ENCODE measurements around the gene SLTM.
A peak's percentile ranks its signal among the peaks of the same experiment; 100 is the strongest.
"Not testable (repeated sequence)": the region's sequence is repeated elsewhere in the genome, so short reads cannot be mapped to it uniquely, and the experiment has no call there.

The SLTM gene

GRCh38 chr15:58933281-58934113 is at the start of gene SLTM:
Gene SLTM (minus strand): TSS chr15:58933679. CDS start chr15:58933565, 114 bp downstream.
- peak; percentile 81 for DNase-seq (ENCODE audit: low read depth)

- DNase-seq (ENCODE audit: low read depth), result no peak
These were observed 49.8 kb upstream of the SLTM start for GRCh38 chr15:58983261-58983660.

GRCh38 chr15:58981808-58982475 is 48.5 kb upstream of the SLTM start:
- DNase-seq (ENCODE audit: low read depth), result no peak

- no peak for DNase-seq (ENCODE audit: low read depth)
These were observed 47.0 kb upstream of the SLTM start for GRCh38 chr15:58980351-58980939.

GRCh38 chr15:58977887-58978286 is 44.4 kb upstream of the SLTM start:
- DNase-seq (ENCODE audit: low read depth), result no peak

GRCh38 chr15:58967479-58967878 is 34.0 kb upstream of the SLTM start:
- no peak for DNase-seq (ENCODE audit: low read depth)

GRCh38 chr15:58966698-58967097 is 33.2 kb upstream of the SLTM start:
- no peak for DNase-seq (ENCODE audit: low read depth)

GRCh38 chr15:58962662-58963565 is 29.4 kb upstream of the SLTM start:
- DNase-seq (ENCODE audit: low read depth), result no peak

- DNase-seq (ENCODE audit: low read depth), result no peak
These were observed 28.7 kb upstream of the SLTM start for GRCh38 chr15:58962136-58962535.

- no peak for DNase-seq (ENCODE audit: low read depth)
These were observed 25.3 kb upstream of the SLTM start for GRCh38 chr15:58958811-58959210.

GRCh38 chr15:58957101-58957973 is 23.9 kb upstream of the SLTM start:
- no peak for DNase-seq (ENCODE audit: low read depth)

- no peak for DNase-seq (ENCODE audit: low read depth)
These were observed 19.3 kb upstream of the SLTM start for GRCh38 chr15:58952751-58953150.

GRCh38 chr15:58951388-58952007 is 18.0 kb upstream of the SLTM start:
- DNase-seq (ENCODE audit: low read depth), result no peak

- no peak for DNase-seq (ENCODE audit: low read depth)
These were observed 13.7 kb upstream of the SLTM start for GRCh38 chr15:58947179-58947578.

GRCh38 chr15:58934974-58935373 is 1.5 kb upstream of the SLTM start:
- DNase-seq (ENCODE audit: low read depth), result not testable (repeated sequence)

- no peak for DNase-seq (ENCODE audit: low read depth)
These were observed 1.0 kb upstream of the SLTM start for GRCh38 chr15:58934521-58934920.

GRCh38 chr15:58934114-58934447 is 602 bp upstream of the SLTM start:
- no peak for DNase-seq (ENCODE audit: low read depth)

- DNase-seq (ENCODE audit: low read depth), result no peak
These were observed 684 bp downstream of the SLTM start for GRCh38 chr15:58932710-58933280.

- DNase-seq (ENCODE audit: low read depth), result no peak
These were observed 1.4 kb downstream of the SLTM start for GRCh38 chr15:58931987-58932588.

- DNase-seq (ENCODE audit: low read depth), result no peak
These were observed 3.5 kb downstream of the SLTM start for GRCh38 chr15:58929891-58930416.

All from HS-5 (cell line).